ENCODE data around the gene TSPAN13.

- TF ChIP-seq POLR2AphosphoS5 (IDR thresholded peaks at IDR 0.05) (no peak), CTCF (IDR thresholded peaks at IDR 0.05) (no peak)
Measured at GRCh38 chr7:16740996-16741395, 12.6 kb upstream of the TSPAN13 start.
